ENCODE results near the gene TAF1L.

TAF1L gene

DNA sequence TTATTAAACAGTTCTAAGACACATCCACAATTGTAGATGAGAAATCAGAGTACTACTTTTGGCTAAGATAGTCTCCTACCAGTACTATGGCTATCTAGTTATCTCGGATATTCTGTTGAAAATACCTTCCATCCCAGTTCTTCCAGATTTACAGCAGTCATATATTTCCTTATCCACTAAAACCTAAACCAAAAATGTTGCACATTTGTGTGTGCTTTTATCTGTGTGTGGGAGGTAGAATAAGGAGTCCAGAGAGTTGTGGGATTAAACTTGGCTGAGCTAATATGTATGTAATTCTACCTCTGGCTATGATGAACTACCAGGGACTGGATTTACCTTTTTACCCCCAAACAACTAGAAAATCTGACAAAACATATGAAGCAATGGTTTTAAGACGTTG, 45.0 kb downstream of the TAF1L start:
- no peak for DNase-seq

DNA sequence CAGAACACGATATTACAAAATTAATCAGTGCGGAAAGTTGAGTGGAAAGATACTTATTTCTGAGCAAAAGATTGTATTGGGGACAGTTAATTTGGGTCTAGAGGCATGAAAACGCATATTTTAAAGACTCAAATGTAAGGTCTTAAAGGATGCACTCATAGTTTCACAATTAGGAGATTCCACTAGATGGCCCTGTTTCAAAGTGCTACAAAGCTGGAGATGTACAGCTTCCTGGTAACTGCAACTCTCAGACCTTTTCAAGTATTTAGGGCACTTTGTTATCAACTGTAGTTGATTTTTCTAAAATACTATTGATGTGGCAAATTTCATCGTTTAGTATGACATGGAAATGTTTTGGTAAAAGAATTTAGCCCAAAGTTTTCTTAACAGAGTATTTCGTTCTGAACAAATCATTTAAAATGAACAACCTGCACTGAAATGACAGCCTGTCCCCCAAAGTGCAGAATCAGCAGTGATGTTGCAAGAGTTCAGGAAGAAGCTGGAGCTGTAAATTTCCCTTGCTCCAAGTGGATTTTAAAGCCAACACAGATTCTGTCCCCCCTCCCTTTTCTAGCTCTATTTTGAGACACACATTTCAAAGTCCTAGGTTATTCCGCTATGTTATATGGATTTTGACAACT, 46.3 kb downstream of the TAF1L start:
- DNase-seq, result peak; percentile 17

DNA sequence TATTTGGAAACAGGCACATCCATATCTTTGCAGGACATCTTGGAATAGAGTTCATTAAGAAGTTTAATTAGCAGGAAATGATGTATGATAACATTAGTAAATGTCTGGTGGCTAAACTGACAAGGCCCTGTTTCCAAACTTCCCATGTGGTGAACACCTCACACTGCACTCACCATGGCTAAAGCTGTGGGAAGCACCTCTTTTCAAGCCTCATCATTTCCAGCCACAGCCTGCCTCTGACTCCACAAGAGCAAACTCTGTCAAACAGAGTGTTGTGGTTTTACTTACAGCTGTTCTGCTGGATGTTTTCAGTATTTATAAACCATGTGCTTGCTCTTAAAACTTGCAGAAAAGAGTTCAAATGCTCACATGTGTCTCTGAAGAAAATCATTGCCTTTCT, 47.6 kb downstream of the TAF1L start:
- DNase-seq, result no peak

DNA sequence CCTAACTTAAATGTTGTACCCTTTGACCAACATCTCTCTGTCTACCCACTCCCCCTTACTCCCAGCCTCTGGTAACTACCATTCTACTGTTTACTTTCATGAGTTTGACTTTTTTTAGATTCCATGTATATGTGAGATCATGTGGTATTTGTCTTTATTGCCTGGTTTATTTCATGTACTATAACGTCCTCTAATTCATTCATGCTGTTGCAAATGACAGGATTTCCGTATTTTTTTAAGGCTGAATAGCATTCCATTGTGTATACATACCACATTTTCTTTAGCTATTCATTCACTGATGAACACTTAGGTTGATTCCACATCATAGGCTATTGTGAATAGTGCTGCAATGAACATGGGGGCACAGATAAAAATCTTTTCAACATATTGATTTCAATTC, 50.7 kb downstream of the TAF1L start:
- no peak for DNase-seq

DNA sequence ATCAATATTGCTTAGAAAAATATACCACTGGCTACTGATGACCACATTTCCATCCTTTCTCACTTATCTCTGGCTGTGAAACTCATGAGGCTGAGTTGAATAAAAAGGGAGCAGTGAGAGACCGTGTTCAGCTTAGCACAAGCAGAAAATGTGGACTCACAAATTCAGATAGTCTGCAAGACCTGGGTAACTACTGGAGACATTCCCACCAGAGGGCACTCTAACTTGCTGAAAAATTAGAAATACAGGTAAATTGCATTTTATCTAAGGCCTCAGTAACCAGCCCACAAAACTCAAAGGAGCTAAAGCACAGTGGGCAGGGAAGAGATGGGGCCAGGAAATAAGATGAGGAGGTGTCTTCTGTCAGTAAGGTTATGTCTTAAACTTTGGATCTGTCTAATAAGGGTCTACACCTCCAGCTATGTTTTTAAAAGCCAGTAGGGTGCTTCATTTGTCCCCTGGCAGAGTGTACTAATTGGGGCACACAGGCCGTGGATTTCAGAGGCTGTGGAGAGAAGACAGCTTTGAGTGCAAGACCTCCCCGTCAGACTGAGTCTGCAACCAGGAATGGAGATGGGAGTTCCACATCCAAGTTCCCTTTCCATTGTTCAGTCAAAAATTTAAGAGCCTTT, 53.8 kb downstream of the TAF1L start:
- DNase-seq, result peak; percentile 47

DNA sequence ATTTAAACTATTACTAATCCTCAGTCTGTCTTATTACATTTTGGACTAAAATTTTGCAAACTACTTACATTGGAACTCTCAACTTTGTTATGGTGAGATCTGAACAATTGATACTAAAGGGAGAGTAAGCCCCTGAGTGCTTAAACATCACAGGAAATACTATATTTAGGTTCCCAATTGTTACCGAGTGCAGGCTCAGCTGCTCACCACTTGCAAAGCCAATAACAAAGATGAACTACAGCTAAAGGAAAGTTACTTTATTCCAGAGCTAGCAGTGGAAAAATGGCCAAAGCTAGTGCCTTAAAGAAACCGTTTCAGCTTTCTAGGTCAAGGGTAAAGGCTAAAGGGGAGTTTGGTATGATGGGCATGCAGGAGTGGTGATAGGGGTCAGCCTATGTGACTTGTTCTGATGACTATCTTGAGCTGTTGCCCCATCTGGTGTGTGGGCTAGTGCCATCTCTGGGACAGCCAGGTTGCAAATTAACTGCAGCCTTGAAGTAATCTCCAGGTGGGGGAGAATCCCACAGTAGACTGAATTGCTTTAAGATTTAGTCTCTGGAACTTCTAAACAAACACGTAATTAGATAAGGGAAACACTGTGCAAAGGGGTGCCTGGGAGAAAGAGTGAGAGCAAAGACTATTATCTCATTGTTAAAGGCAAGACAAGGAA, 54.7 kb downstream of the TAF1L start:
- DNase-seq, result no peak

DNA sequence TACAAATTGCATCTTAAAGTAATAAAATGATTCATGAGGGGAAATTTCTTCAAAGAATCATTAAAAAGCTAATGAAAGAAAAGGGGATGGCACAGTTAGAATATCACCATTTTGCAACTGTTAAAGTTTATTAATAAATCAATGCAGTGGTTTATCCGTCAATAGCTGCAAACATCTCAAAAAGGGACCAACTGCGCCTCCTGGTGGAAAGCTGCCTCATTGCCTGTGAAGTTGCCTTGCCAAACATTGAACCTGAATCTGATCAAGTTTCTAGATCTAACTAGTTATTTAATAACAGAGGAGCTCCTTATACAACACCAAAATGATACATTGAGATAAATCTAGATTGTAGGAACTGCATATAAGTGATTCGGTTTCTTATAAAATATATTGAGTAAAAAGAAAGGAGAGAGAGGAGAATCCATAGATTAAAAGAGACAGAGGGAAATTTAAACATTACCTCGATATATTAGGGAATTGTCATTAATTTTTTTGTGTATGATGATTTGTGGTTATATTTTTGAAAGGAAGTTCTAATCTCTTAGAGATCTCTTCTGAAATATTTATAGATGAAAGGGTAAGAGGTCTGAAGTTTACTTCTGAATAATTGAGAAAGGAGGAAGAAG, 55.6 kb downstream of the TAF1L start:
- DNase-seq, result peak; percentile 60

Data from retina (tissue), 1 donor.